ENCODE measurements around the gene HOXA2.

Gene HOXA2

GRCh38 chr7:27113991-27114769 lies 11.7 kb upstream of the HOXA2 start:
- DNase-seq (ENCODE audit: insufficient read length) (no peak), FAIRE-seq (no peak)
- TF ChIP-seq TAF1 (IDR thresholded peaks at IDR 0.05; ENCODE audit: borderline replicate concordance, low read depth, low read length) = no peak
- TF ChIP-seq POLR2A (IDR thresholded peaks at IDR 0.05; ENCODE audit: low read depth, low read length) = no peak
- TF ChIP-seq POLR2AphosphoS5 (IDR thresholded peaks at IDR 0.05; ENCODE audit: low read depth, low read length) = no peak

GRCh38 chr7:27112955-27113949 lies 10.8 kb upstream of the HOXA2 start:
- no peak for TF ChIP-seq POLR2A (IDR thresholded peaks at IDR 0.05; ENCODE audit: low read depth, low read length)
- no peak for TF ChIP-seq POLR2AphosphoS5 (IDR thresholded peaks at IDR 0.05; ENCODE audit: low read depth, low read length)
- TF ChIP-seq TAF1 (IDR thresholded peaks at IDR 0.05; ENCODE audit: borderline replicate concordance, low read depth, low read length) = no peak
- FAIRE-seq (no peak), DNase-seq (ENCODE audit: insufficient read length) (no peak)

DNA sequence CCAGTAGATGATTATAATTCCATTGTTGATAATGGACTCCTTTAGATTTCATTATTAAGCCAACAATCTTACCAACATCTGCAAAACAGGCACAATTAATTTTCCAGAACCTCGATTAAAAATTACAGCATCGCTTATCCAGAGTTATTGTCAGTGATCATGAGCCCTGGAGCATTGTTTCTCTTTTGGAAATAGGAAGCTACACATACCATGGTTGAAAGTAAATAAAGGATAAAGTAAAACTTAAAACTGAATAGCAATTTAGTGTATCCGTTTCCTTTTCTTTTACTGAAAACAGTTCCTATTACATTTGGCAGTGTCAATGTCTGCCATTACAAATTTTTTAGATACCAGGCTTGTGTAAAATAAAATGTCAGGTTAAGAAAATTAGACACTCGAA lies 9.9 kb upstream of the HOXA2 start:
- no peak for FAIRE-seq
- DNase-seq (ENCODE audit: insufficient read length) = no peak
- TF ChIP-seq TAF1 (IDR thresholded peaks at IDR 0.05; ENCODE audit: borderline replicate concordance, low read depth, low read length) = no peak
- TF ChIP-seq POLR2AphosphoS5 (IDR thresholded peaks at IDR 0.05; ENCODE audit: low read depth, low read length) = no peak
- TF ChIP-seq POLR2A (IDR thresholded peaks at IDR 0.05; ENCODE audit: low read depth, low read length) = no peak

DNA sequence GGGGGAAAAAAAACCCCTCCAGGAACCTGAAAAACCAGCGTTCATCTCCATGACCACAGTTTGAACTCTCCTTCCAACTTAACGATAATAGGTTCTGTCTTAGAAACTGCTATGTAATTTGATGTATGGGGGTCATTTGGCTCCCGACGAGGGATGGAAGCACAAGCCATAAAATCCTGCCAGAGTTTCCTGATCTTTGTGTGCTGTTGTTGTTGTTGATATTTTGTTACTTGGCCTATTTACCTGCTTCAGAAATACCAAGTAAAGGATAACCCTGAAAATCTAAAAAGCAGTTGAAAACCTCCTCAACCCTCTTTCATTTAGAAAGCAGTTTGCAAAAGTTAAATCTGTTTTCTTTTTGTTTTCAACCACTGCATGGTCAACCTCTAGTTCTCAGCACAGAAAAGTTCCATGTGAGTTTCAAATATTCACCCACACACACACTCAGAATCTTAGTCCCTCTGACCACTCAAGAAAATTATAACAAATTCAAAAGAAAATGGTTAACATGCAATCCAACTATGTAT lies 9.3 kb upstream of the HOXA2 start:
- no peak for FAIRE-seq
- no peak for TF ChIP-seq TAF1 (IDR thresholded peaks at IDR 0.05; ENCODE audit: borderline replicate concordance, low read depth, low read length)
- no peak for TF ChIP-seq POLR2AphosphoS5 (IDR thresholded peaks at IDR 0.05; ENCODE audit: low read depth, low read length)
- no peak for TF ChIP-seq POLR2A (IDR thresholded peaks at IDR 0.05; ENCODE audit: low read depth, low read length)

DNA sequence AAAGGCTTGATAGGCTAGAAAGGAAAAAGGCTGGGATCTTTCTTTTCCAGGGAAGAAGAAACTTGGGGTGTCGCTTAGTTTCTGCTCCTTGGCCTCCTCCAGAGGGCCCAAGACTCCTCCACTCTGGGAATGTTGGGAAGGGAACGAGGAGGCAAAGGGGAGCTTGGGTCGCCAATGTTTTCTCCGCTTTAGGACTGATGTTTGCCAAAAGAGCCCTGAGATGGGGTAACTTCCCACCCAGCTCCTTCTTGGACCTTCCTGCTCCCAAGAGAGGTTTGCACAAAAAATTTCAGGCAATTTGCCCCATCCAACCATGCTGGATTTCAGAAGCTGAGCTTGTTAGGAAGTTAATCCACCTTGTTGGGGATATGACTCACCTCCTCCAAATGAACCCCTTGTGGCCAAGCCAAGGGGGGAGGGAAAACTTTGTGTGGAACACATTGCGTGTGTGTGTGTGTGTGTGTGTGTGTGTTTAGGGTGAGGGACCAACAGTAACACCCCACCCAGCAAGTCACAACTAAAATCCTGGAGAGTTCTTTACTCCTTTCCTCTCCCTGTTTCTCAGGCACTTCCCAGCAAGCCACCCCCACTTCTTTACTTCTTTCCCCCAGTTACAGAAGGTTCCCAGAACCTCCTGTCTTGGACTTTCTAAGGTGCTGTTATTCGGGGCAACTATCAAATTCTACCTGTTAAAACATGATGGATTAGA lies 8.7 kb upstream of the HOXA2 start:
- no peak for TF ChIP-seq TAF1 (IDR thresholded peaks at IDR 0.05; ENCODE audit: borderline replicate concordance, low read depth, low read length)
- TF ChIP-seq POLR2A (IDR thresholded peaks at IDR 0.05; ENCODE audit: low read depth, low read length) = no peak
- TF ChIP-seq POLR2AphosphoS5 (IDR thresholded peaks at IDR 0.05; ENCODE audit: low read depth, low read length) = no peak
- DNase-seq (ENCODE audit: insufficient read length) (no peak), FAIRE-seq (no peak)

More for the DNA sequence above, 9.3 kb upstream of the HOXA2 start:
- DNase-seq (ENCODE audit: insufficient read length) = no peak

DNA sequence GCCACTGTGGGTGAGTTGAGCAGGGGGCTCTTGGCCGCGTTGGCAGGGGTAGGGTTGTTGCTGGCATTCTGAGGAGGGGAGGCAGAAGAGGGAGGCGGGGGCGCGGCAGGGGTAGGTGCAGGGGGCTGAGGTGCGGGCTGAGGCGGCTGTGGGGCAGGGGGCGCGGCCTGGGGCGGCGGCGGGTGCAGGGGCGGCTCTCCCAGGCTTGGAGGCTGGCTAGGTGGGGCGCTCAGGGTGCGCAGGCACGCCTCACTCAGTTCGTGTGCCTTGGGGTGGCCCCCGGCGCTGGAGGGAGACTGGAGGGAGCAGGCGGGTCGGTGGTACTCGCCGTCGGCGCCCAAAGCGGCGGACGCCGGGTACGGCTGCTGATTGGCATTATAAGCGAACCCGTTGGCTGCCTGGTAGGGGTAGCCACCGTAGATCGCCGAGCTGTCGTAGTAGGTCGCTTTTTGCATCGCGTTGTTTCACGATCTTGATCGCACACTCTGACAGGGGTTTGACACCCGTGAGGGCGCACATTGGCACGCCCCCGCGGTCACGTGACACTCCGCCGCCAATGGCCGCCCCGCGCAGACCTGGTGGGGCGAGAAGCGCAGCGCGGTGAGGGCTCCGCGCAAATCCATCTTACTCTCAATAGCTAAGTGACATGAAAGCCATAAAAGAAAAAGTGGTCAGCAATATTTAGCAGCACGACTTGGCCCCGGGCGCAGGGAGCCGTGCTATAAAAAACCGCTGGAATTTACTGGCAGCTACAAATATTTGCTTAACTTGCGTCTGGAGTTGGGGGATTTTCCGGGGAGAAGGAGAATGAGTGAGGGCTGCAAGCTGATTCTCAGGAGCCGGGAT lies 7.9 kb upstream of the HOXA2 start:
- no peak for FAIRE-seq
- no peak for DNase-seq (ENCODE audit: insufficient read length)
- TF ChIP-seq POLR2AphosphoS5 (IDR thresholded peaks at IDR 0.05; ENCODE audit: low read depth, low read length) (no peak), TAF1 (IDR thresholded peaks at IDR 0.05; ENCODE audit: borderline replicate concordance, low read depth, low read length) (no peak), POLR2A (IDR thresholded peaks at IDR 0.05; ENCODE audit: low read depth, low read length) (no peak)

DNA sequence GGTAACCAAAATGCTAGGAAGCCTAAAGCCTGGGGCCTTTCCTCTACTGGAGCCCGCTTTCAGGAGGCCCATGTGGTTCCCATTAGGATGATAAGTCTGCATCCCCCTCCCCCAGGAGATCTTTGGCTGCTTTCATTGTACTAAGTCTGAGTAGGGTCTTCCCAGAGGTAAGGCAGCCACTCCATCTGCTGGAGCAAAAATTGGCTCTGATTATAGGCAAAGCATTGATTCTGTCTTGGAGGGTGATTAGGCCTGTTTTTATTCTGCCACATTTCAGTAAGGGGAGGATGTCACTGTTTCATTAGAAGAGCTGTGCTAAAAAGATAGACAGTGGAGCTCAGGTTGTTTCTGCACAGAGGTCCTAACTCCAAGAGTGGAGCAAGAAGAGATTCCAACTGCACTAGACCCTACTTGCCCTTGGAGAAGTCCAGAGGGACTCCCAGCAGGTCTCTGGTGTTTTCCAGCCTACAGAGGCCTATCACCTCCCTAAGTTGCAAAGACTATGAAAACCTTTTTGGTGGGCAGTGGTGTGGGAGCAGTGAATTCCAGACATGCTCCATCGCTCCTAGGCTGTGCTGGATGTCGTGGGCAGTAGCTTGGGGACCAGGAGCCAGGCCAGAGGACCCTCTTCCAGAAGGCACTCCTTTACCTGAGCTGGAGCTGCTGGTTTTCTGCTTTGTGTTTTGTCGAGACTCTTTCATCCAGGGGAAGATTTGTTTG lies 7.1 kb upstream of the HOXA2 start:
- TF ChIP-seq TAF1 (IDR thresholded peaks at IDR 0.05; ENCODE audit: borderline replicate concordance, low read depth, low read length) (no peak), POLR2A (IDR thresholded peaks at IDR 0.05; ENCODE audit: low read depth, low read length) (no peak), POLR2AphosphoS5 (IDR thresholded peaks at IDR 0.05; ENCODE audit: low read depth, low read length) (no peak)
- DNase-seq (ENCODE audit: insufficient read length) (no peak), FAIRE-seq (no peak)

- TF ChIP-seq TAF1 (IDR thresholded peaks at IDR 0.05; ENCODE audit: borderline replicate concordance, low read depth, low read length) (no peak), POLR2AphosphoS5 (IDR thresholded peaks at IDR 0.05; ENCODE audit: low read depth, low read length) (no peak), POLR2A (IDR thresholded peaks at IDR 0.05; ENCODE audit: low read depth, low read length) (no peak)
- DNase-seq (ENCODE audit: insufficient read length) (no peak), FAIRE-seq (no peak)
Observed at GRCh38 chr7:27108390-27109127, 6.1 kb upstream of the HOXA2 start.

Data from GM12892 (cell line).